ENCODE results near the gene PPM1H.
"Not testable (repeated sequence)": the region's sequence is repeated elsewhere in the genome, so short reads cannot be mapped to it uniquely, and the experiment has no call there.

The PPM1H gene

DNA sequence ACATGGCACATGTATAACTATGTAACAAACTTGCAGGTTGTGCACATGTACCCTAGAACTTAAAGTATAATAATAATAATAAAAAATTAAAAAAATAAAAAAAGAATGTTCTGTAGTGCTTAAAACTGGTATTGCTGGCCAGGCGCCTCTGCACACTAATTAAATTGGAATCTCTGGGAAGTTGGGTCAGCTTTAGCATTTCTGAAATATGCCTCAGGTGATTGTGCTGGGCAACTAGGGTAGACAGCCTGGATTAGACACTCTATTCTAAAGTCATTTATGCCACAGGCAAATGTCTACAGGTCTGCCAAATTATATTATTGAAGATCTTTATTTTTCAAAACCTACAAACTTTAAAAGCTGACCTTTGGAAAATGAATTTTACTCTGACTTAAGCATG lies 55.3 kb downstream of the PPM1H start:
- Histone ChIP-seq H3K36me3 (replicated peaks; ENCODE audit: low read depth, low read length) (no peaks in the 10 kb centered on the region), H3K27me3 (ENCODE audit: low read depth, low read length) (peaks cover 13% of the 10 kb centered on the region), H3K4me1 (ENCODE audit: low read length) (peaks cover 33% of the 10 kb centered on the region), H3K9ac (ENCODE audit: low read length) (no peak overlapping the region), H3K4me3 (ENCODE audit: low read length) (no peak overlapping the region), H3K4me2 (ENCODE audit: low read length) (no peak overlapping the region), H4K20me1 (ENCODE audit: insufficient read depth, low read length) (no peaks in the 10 kb centered on the region; the same call in 1 of the 2 replicates), H2AFZ (ENCODE audit: low read depth, low read length) (no peak overlapping the region), H3K27ac (ENCODE audit: low read length) (no peak overlapping the region), H3K79me2 (ENCODE audit: low read length) (no peaks in the 10 kb centered on the region), H3K9me3 (ENCODE audit: insufficient read depth, low read length) (no peaks in the 10 kb centered on the region)
- TF ChIP-seq, protein P1, sequence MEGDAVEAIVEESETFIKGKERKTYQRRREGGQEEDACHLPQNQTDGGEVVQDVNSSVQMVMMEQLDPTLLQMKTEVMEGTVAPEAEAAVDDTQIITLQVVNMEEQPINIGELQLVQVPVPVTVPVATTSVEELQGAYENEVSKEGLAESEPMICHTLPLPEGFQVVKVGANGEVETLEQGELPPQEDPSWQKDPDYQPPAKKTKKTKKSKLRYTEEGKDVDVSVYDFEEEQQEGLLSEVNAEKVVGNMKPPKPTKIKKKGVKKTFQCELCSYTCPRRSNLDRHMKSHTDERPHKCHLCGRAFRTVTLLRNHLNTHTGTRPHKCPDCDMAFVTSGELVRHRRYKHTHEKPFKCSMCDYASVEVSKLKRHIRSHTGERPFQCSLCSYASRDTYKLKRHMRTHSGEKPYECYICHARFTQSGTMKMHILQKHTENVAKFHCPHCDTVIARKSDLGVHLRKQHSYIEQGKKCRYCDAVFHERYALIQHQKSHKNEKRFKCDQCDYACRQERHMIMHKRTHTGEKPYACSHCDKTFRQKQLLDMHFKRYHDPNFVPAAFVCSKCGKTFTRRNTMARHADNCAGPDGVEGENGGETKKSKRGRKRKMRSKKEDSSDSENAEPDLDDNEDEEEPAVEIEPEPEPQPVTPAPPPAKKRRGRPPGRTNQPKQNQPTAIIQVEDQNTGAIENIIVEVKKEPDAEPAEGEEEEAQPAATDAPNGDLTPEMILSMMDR (IDR thresholded peaks at IDR 0.05; ENCODE audit: low read depth, low read length): no peak
- no peak for TF ChIP-seq EZH2phosphoT487 (IDR thresholded peaks at IDR 0.05; ENCODE audit: low read depth)

DNA sequence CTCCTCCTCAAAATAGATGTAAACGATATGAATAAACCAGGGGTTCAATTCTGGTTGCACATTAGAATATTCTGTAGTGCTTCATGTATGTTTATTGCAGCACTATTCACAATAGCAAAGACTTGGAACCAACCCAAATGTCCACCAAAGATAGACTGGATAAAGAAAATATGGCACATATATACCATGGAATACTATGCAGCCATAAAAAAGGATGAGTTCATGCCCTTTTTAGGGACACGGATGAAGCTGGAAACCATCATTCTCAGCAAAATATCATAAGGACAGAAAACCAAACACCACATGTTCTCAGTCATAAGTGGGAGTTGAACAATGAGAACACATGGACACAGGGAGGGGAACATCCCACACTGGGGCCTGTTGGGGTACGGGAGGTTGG lies 55.7 kb downstream of the PPM1H start:
- not testable (repeated sequence) for H3K4me3 ChIP-seq (ENCODE audit: low read length); H4K20me1 ChIP-seq (ENCODE audit: insufficient read depth, low read length); H2AFZ ChIP-seq (ENCODE audit: low read depth, low read length); H3K36me3 ChIP-seq (replicated peaks; ENCODE audit: low read depth, low read length); H3K79me2 ChIP-seq (ENCODE audit: low read length); H3K27ac ChIP-seq (ENCODE audit: low read length); H3K9me3 ChIP-seq (ENCODE audit: insufficient read depth, low read length); H3K4me2 ChIP-seq (ENCODE audit: low read length); H3K9ac ChIP-seq (ENCODE audit: low read length)
- H3K27me3 ChIP-seq (ENCODE audit: low read depth, low read length): peaks cover 13% of the 10 kb centered on the region
- H3K4me1 ChIP-seq (ENCODE audit: low read length): peaks cover 33% of the 10 kb centered on the region

DNA sequence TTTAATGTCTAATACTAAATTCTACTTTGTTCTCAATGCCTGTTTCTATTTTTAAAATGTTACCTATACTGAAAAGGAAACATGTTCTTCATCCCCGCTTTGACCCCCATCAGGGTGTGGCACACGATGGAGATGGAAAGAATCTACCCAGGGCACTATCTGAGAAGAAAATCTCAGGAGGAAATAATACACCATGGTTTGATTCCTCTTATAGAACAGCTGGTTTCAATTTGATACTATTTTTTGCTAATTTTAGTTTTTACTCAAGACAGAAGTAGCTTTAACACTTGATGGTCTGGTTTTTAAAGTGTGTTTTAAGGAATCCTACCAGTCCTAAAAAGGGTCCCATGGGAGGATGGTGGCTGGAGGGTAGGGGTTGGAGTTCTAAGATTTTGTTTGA lies 56.7 kb downstream of the PPM1H start:
- H3K79me2 ChIP-seq (ENCODE audit: low read length): no peaks in the 10 kb centered on the region
- no peaks in the 10 kb centered on the region for H3K9me3 ChIP-seq (ENCODE audit: insufficient read depth, low read length)

DNA sequence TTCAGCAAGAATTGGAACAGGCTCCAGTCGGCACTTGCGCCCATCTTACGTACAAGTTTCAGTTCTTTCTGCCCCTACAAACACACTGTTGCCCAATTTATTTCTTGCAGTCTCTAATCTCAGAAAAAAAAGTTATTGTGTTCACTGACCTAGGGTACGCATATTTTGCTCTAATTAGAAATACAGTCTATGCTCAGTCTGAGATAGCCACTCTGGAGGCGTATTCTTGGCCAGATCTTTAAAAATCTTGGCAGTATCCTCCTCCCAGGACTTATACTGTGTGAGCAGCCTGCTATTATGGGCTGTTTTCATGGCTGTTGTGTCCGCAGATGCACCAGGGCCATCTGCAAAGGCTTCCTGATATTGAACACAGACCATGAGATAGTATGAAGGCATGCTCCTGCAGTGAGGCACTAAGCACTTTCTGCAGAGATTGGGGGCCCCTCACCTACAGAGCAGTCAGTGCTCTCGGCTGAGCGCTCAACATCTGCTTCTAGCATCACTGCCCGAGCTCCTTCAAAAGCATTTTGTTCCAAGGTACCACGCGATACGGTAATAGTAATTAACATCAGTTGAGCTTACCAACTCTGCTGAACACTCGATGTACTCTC lies 57.9 kb downstream of the PPM1H start:
- TF ChIP-seq, protein P1 (IDR thresholded peaks at IDR 0.05; ENCODE audit: low read depth, low read length): no peak
- no peak for TF ChIP-seq EZH2phosphoT487 (IDR thresholded peaks at IDR 0.05; ENCODE audit: low read depth)
- H3K4me3 ChIP-seq (ENCODE audit: low read length): no peak overlapping the region
- H3K9ac ChIP-seq (ENCODE audit: low read length): no peak overlapping the region
- H2AFZ ChIP-seq (ENCODE audit: low read depth, low read length): no peak overlapping the region
- H4K20me1 ChIP-seq (ENCODE audit: insufficient read depth, low read length): no peaks in the 10 kb centered on the region; the same call in 1 of the 2 replicates
- no peak overlapping the region for H3K27ac ChIP-seq (ENCODE audit: low read length)
- H3K4me1 ChIP-seq (ENCODE audit: low read length): peaks cover 15% of the 10 kb centered on the region
- H3K9me3 ChIP-seq (ENCODE audit: insufficient read depth, low read length): no peaks in the 10 kb centered on the region
- no peak overlapping the region for H3K4me2 ChIP-seq (ENCODE audit: low read length)
- no peaks in the 10 kb centered on the region for H3K79me2 ChIP-seq (ENCODE audit: low read length)
- no peaks in the 10 kb centered on the region for H3K36me3 ChIP-seq (replicated peaks; ENCODE audit: low read depth, low read length)
- peaks cover 13% of the 10 kb centered on the region; the same call in 1 of the 2 replicates for H3K27me3 ChIP-seq (ENCODE audit: low read depth, low read length)

More for the DNA sequence above, 56.7 kb downstream of the PPM1H start:
- peaks cover 13% of the 10 kb centered on the region; the same call in 1 of the 2 replicates for H3K27me3 ChIP-seq (ENCODE audit: low read depth, low read length)
- no peak overlapping the region for H3K4me3 ChIP-seq (ENCODE audit: low read length)
- H3K9ac ChIP-seq (ENCODE audit: low read length): no peak overlapping the region
- H3K27ac ChIP-seq (ENCODE audit: low read length): no peak overlapping the region
- H3K4me2 ChIP-seq (ENCODE audit: low read length): no peak overlapping the region
- TF ChIP-seq, protein P1 (IDR thresholded peaks at IDR 0.05; ENCODE audit: low read depth, low read length): no peak
- TF ChIP-seq EZH2phosphoT487 (IDR thresholded peaks at IDR 0.05; ENCODE audit: low read depth): no peak
- no peaks in the 10 kb centered on the region; the same call in 1 of the 2 replicates for H4K20me1 ChIP-seq (ENCODE audit: insufficient read depth, low read length)
- no peak overlapping the region for H2AFZ ChIP-seq (ENCODE audit: low read depth, low read length)
- H3K36me3 ChIP-seq (replicated peaks; ENCODE audit: low read depth, low read length): no peaks in the 10 kb centered on the region
- peaks cover 27% of the 10 kb centered on the region for H3K4me1 ChIP-seq (ENCODE audit: low read length)

Measured in OCI-LY3 (cell line).